HG02798 (cell line): ENCODE measurements around the gene TMEM143.
"Not testable (repeated sequence)": the region's sequence is repeated elsewhere in the genome, so short reads cannot be mapped to it uniquely, and the experiment has no call there.

Source experiments
- ATAC-seq: cut with Tn5 transposase; IDR thresholded peaks from one replicate; pipeline ENCODE4 v1.9.1; 2021; ENCODE audit warnings: mild to moderate bottlenecking; ENCODE audit not compliant: unreplicated experiment, poor library complexity

TMEM143 gene

DNA sequence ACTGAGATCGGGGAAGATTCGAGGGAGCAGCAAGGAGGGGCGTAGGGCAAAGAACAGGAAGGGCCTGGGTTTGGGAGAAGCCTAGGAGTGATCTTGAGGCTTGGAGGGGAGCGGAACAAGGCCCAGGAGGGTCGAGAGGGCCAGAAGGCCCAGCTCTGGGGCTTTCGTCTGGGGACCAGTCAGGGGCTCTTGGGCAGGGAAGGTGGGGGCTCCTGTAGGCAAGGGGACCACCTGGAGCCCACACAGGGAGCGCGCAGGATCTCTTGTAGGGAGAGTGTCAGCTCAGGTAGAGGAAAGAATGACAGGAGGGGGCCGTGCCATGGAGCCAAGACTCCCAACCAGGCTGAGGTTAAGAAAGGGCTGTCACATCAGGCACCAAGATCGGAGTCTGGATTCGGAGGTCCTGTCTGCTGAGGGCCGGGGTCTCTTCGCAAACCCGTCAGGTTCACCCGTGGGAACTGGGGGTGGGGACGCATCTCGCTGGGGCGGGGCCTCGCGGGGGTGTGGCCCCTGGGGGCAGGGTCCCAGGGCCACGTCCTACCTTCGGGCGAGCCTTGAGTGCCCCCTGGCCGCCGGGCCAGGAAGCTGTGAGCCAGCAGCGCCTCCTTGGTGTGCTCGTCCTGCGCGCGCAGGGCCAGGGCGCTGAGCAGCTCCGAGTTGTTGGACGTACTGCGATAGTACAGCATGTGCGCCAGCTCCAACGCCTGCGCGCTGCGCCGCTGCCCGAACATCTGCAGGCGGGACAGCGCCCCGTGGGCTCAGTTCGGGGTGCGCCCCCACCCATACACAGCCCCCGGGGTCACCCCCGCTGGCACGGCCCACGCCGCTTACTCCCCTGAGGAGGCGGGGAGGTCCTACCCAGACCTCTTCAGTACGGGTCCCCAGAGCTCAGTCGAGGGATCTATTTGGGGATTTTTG, 30.0 kb downstream of the TMEM143 start:
- ATAC-seq = peak; percentile 61

DNA sequence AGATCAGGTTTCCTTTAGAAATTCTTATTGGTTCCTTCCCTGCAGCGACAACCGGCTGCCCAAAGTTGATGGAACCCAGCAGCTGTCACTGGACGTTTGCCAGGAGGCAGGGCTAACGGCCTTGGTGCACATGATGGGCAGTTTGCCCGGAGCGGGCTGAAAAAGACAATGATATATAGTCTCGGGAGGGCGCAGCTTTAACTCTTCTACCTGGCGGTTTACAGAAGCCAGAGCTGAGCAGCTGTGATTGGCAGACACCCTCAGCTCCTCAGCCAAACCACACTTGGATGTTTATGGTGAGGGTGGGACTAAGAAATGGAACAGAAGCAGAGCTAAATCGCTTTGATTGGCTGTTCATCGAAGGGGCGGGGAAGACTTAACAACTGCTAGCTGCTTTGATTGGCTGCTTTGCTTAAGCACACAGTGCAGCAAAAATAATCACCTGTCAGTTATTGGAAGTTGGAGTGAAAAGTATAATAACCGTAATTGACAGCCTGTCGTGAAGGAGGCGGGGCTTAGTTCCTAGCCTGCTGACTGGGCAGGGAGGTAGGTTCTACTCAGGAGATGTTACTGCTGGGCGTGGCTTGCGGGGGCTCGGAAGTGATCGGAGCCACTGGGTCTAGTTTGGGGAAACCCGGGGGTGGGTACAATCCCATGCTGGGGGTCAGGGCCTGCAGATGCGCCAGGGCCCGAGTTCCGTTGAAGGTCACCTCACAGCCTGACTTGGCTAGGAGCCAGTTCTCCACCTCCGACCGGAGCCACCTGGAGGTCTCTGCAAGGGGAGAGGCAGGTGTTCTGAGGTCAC, 30.9 kb downstream of the TMEM143 start:
- peak; percentile 73 for ATAC-seq

DNA sequence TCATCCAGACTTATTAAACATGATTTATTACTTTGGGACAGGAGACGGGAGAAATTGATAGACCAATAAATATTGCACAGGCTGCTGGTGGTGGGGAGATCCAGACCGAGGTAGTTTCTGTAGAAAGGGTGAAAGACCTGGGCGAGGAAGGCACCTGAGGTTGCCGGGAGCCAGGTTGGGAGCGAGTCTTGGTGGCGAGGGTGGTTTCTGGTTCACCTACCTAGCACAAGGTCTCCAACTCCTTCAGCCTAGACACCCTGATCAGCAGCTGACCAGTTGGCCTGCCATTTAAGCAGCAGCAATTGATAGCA, 31.4 kb downstream of the TMEM143 start:
- no peak for ATAC-seq

DNA sequence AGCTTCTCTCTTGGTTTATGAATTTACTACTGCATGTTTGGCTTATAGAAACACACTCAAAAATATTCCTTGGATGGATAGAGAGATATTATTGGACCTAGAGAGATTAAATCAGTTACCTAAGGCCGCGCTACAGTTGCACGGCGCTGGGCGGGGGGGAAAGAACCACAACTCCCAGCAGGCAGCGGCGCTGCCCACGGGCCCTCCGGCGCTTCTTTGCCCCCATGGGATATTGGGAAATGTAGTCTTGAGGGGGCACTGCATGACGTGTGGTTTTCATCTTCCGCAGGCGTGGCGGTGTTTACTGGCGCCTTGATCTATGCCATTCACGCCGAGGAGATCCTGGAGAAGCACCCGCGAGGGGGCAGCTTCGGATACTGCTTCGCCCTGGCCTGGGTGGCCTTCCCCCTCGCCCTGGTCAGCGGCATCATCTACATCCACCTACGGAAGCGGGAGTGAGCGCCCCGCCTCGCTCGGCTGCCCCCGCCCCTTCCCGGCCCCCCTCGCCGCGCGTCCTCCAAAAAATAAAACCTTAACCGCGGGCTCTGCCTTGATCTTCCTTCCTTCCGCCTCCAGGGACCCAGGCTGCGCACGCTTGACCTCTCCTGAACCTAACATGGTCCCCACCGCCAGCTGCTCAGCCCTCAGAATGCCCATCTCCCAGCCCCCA, 33.6 kb downstream of the TMEM143 start:
- ATAC-seq = peak; percentile 30

GRCh38 chr19:48329167-48329891, 34.4 kb downstream of the TMEM143 start:
- ATAC-seq = no peak

- ATAC-seq = no peak
These were observed 38.4 kb downstream of the TMEM143 start, which contains the start of gene EMP3 for GRCh38 chr19:48325265-48325910. Gene EMP3 (plus strand): TSS chr19:48325552. CDS start chr19:48326845, 1,293 bp downstream.

GRCh38 chr19:48321622-48322591, 41.8 kb downstream of the TMEM143 start:
- ATAC-seq = peak; percentile 73

- peak; percentile 62 for ATAC-seq
These were observed 42.4 kb downstream of the TMEM143 start for GRCh38 chr19:48321372-48321621.

DNA sequence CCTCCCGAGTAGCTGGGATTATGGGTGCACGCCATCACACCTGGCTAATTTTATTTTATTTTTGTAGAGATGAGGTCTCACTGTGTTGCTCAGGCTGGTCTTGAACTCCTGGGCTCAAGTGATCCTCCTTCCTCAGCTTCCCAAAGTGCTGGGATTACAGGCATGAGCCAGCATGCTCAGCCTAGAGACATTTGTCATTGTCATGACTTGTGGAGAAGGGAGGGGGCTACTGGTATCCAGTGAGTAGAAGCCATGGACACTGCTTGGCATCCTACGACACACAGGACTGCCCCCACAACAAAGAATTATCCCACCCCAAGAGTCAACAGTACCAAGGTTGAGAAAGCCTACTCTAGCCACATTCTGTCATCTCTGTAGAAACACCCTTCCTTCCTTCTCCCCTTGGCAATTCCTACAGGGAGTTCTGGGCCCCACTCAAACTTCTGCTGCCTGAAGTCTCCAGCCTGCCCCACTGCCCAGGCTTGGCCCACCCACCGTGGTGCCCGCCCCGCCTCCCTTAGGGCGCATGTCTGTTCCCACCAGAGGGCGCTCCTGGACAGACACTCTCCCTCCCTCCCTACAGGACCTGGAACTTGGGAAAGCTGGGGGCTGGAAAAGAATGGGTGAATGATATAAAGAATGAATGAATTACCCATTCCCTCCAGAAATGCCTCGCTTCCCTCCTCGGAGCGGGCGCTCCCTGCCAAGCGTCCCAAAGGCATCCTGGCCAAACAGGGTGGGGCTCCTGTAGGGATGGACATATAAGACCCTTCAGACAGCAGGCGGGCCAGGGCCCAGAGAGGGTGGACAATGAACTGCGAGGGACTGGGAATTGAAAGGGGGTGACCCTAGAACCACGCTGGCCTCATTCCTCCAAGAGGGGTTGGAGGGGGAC, 43.8 kb downstream of the TMEM143 start:
- no peak for ATAC-seq

DNA sequence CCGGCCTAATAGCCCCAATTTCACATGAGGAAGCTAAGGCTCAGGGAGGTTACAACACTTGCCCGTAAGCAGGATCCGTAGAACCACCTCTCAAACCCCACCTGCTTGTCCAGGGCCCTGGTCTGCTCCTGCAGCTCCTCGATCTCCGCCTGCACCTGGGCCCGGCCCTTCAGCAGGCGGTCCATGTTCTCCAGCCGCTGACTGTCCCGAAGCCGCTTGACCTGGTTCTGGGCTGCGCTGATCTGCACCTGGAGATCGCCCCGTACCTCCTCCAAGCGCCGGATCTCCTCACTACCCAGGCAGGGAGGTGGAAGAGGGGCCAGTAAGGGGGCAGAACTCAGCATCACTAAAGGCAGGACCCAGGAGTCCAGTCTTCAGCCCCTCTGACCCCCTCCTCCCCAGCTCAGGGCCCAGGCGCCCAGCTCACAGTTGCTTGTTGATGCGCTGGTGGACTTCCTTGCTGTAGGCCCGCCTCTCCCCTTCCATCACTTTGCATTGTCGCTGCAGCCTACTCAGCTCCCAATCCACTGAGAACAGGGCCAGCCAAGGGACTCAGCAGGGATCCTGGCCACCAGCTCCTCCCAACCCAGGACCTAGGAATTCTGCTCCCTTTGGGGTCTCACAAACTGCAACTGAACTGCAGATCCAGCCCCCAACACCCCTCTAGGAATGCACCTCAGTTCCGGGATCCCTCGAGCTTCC, 45.3 kb downstream of the TMEM143 start:
- no peak for ATAC-seq

GRCh38 chr19:48317708-48317960, 46.1 kb downstream of the TMEM143 start:
- not testable (repeated sequence) for ATAC-seq

DNA sequence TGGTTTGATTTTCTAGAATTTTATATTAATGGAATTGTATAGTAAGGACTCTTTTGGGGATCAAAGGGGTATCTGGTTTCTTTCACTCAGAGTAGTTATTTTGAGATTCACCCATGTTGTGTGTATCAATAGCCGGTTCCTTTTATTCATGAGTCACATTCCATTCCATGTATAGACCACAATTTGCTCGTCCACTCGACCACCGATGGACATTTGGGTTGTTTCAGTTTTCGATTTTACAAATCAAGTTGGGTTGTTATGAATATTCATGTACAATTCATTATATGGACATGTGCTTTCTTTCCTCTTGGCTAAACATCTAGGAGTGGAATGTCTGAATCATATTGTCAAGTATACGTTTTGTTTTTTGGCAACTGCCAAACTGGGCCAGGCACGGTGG, 48.0 kb downstream of the TMEM143 start:
- no peak for ATAC-seq

DNA sequence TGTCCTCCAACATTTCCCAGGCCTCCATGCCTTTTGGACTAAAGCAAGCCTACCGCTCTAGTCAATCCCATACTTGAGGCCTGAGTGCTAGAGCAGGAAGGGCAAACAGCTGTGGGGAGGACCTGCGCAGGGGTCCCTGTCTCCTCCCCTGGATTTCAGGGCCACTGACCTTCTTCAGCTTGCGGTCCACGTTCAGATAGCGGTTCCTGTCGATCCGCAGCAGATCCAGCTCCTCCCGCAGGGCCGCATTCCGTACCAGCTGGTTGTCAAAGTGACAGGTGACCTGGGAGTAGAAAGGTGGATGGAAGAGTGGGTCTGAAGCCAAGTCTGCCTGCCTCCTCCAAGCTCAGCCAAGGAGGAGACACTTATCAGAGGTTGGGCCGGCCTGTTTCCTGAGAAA, 52.4 kb downstream of the TMEM143 start:
- no peak for ATAC-seq

- no peak for ATAC-seq
These were observed 53.5 kb downstream of the TMEM143 start for GRCh38 chr19:48310227-48310626.

DNA sequence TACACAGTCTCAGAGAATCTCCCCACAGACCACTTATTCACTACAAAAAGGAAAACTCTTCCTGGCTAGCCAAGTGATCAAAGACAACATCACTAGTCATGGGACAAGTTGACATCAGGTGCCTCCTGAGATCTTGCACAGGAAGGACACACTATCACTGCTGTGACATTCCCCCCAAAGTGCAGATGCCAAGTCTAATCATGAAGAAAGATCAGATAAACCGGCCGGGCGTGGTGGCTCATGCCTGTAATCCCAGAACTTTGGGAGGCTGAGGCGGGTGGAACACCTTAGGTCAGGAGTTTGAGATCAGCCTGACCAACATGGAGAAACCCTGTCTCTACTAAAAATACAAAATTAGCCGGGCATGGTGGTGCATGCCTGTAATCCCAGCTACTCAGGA, 54.0 kb downstream of the TMEM143 start:
- not testable (repeated sequence) for ATAC-seq

DNA sequence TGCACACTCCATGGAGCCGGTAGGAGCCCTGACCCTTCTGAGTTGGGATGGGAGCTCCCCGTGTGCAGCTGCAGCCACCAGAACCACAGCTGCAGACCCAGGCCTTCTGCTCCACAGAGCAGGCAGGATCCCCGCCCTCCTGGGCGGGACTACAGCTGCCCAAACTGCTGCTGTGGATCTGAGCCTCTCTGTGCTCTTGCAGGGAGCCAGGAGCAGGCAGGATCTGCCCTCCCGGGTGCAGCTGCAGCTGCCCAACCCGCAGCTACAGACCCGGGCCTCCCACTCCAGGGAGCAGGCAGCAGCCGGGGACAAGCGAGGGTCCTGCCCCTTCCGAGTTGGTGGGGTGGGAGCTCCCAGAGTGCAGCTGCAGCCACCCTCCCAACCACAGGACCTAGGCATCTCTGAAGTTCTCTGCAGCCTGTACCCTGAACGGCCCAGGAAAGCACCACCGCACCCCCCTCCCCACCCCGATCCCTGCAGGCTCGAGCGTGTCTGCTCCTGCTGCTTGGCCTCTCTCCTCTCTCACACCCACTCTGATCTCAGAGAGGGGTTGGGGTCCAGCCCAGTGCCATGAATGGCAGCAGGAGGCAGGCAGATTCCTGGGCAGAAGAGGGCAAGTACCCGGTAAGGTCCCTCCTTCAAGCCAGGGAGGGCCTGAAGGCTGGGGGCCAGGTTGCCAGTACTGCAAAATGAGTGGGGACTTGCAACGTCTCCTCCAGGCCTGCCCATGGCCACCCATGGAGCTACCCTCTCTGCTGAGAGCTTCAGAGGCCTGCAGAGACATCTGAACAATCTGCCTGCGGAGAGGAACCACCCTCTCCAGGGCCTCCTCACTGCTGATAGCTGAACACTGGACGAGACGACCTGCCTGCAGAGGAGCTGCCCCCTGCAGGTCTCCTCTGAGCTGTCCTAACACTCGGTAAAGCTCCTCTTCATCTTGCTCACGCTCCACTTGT, 54.8 kb downstream of the TMEM143 start:
- no peak for ATAC-seq
